Glomerular visceral epithelial cell (primary cell): ENCODE measurements around the gene SLC7A6OS.

Experiments used
- DNase-seq: peaks from one replicate; pipeline ENCODE4 v3.0.0-alpha.2; 2016; ENCODE audit errors: extremely low spot score

Gene SLC7A6OS

GRCh38 chr16:68310774-68311511 is at the start of gene SLC7A6OS, which contains the start of gene PRMT7:
TSS of gene SLC7A6OS (minus strand) at chr16:68310946. CDS start at chr16:68310926, 20 bp downstream.
TSS of gene PRMT7 (plus strand) at chr16:68311019. CDS start at chr16:68315980, 4,961 bp downstream.
- peak; percentile 86 for DNase-seq

- no peak for DNase-seq
These were observed 48.8 kb upstream of the SLC7A6OS start for GRCh38 chr16:68359398-68360191.

- no peak for DNase-seq
These were observed 48.2 kb upstream of the SLC7A6OS start for GRCh38 chr16:68358951-68359350.

- no peak for DNase-seq
These were observed 47.2 kb upstream of the SLC7A6OS start for GRCh38 chr16:68357923-68358322.

GRCh38 chr16:68357521-68357922 is 46.8 kb upstream of the SLC7A6OS start:
- DNase-seq = no peak

- no peak for DNase-seq
These were observed 46.2 kb upstream of the SLC7A6OS start for GRCh38 chr16:68356919-68357286.

GRCh38 chr16:68356249-68356918 is 45.6 kb upstream of the SLC7A6OS start:
- no peak for DNase-seq

- DNase-seq = no peak
These were observed 44.9 kb upstream of the SLC7A6OS start for GRCh38 chr16:68355447-68356248.

GRCh38 chr16:68354816-68355215 is 44.1 kb upstream of the SLC7A6OS start:
- no peak for DNase-seq

GRCh38 chr16:68353366-68353765 is 42.6 kb upstream of the SLC7A6OS start:
- no peak for DNase-seq

GRCh38 chr16:68351991-68352431 is 41.3 kb upstream of the SLC7A6OS start:
- no peak for DNase-seq

- no peak for DNase-seq
These were observed 40.7 kb upstream of the SLC7A6OS start for GRCh38 chr16:68351463-68351862.

GRCh38 chr16:68350813-68351350 is 40.1 kb upstream of the SLC7A6OS start:
- no peak for DNase-seq

- no peak for DNase-seq
These were observed 39.2 kb upstream of the SLC7A6OS start for GRCh38 chr16:68349838-68350410.

- DNase-seq = no peak
These were observed 38.1 kb upstream of the SLC7A6OS start for GRCh38 chr16:68348639-68349445.

- DNase-seq = no peak
These were observed 36.9 kb upstream of the SLC7A6OS start for GRCh38 chr16:68347605-68348004.

- DNase-seq = no peak
These were observed 36.2 kb upstream of the SLC7A6OS start for GRCh38 chr16:68346892-68347480.

GRCh38 chr16:68345958-68346635 is 35.4 kb upstream of the SLC7A6OS start:
- DNase-seq = no peak

GRCh38 chr16:68345351-68345810 is 34.6 kb upstream of the SLC7A6OS start:
- DNase-seq = no peak
